H1 (cell line): ENCODE results near the gene SPG11. TPM values are rescaled to one million over a fixed set of nuclear protein-coding genes. Genes with fewer than 3 reads are reported as not detected.

Experiments used
- CTCF ChIA-PET: fragments of 300-600 bp; sonication (Branson Sonifier 250); formaldehyde crosslinking; loops from one replicate; lab custom pipeline; 2021; ENCODE audit not compliant: partially characterized antibody; lab: Charles Lee
- POLR2A ChIA-PET: fragments of 300-600 bp; sonication (Branson Sonifier 250); formaldehyde crosslinking; loops from one replicate; lab custom pipeline; 2021; ENCODE audit warnings: inconsistent platforms; ENCODE audit not compliant: partially characterized antibody; lab: Charles Lee
- DNase-seq, 2 experiments: peaks; one replicate each; pipeline versions ENCODE4 v3.0.0 to v3.0.0-alpha.2; 2010 to 2022; ENCODE audit warnings: low spot score in 2 of 2, low read depth in 1 of 2, mixed read lengths in 1 of 2
- FAIRE-seq: peaks from 2 replicates; lab custom pipeline; 2011; peaks lifted over from hg19 to GRCh38; lab: Jason Lieb, UNC
- H2AFZ ChIP-seq: 2 replicates; pipeline ENCODE4 v1.8.1; 2012; ENCODE audit warnings: low read length, inconsistent platforms
- H2AK5ac ChIP-seq: 2 replicates; pipeline ENCODE4 v1.6.1; 2013; ENCODE audit warnings: low read depth, low read length
- H2BK120ac ChIP-seq: replicated peaks from 2 replicates; pipeline ENCODE3; 2013; ENCODE audit warnings: low read depth, low read length, inconsistent platforms
- H2BK12ac ChIP-seq: 2 replicates; pipeline ENCODE4 v1.6.1; 2013; ENCODE audit warnings: low read depth, low read length
- H2BK15ac ChIP-seq: 2 replicates; pipeline ENCODE4 v1.6.1; 2013; ENCODE audit warnings: low read length
- H2BK20ac ChIP-seq: 2 replicates; pipeline ENCODE4 v1.6.1; 2013; ENCODE audit warnings: low read length
- H2BK5ac ChIP-seq: 2 replicates; pipeline ENCODE4 v1.6.1; 2013; ENCODE audit warnings: low read depth, low read length
- H3K14ac ChIP-seq: 2 replicates; pipeline ENCODE4 v1.6.1; 2013; ENCODE audit warnings: inconsistent platforms; ENCODE audit not compliant: insufficient read length
- H3K18ac ChIP-seq: 2 replicates; pipeline ENCODE4 v1.6.1; 2013; ENCODE audit warnings: low read length; ENCODE audit errors: extremely low read depth
- H3K23ac ChIP-seq: 2 replicates; pipeline ENCODE4 v1.6.1; 2013; ENCODE audit warnings: inconsistent platforms; ENCODE audit not compliant: insufficient read length
- H3K23me2 ChIP-seq: 2 replicates; pipeline ENCODE4 v1.6.1; 2013; ENCODE audit warnings: low read depth, low read length
- H3K27ac ChIP-seq: 2 replicates; pipeline ENCODE4 v1.6.1; 2011; ENCODE audit warnings: low read depth, low read length, inconsistent platforms
- H3K27me3 ChIP-seq, 4 experiments: replicated peaks in 1 of 4; 1 replicate in 1 of 4; 2 replicates in 3 of 4; pipeline versions ENCODE4 v1.6.1 to v1.8.1; 2011 to 2013; ENCODE audit warnings: low read length in 3 of 4, mild to moderate bottlenecking in 3 of 4, inconsistent platforms in 2 of 4, mixed read lengths in 2 of 4, moderate library complexity in 1 of 4; ENCODE audit not compliant: control insufficient read depth in 3 of 4, insufficient read depth in 3 of 4; ENCODE audit errors: extremely low read depth in 1 of 4
- H3K36me3 ChIP-seq, 4 experiments: 2 replicates each; pipeline versions ENCODE4 v1.6.1 to v1.8.1; 2011 to 2013; ENCODE audit warnings: mild to moderate bottlenecking in 4 of 4, low read length in 3 of 4, moderate library complexity in 2 of 4, control low read depth in 1 of 4, inconsistent platforms in 1 of 4; ENCODE audit not compliant: insufficient read depth in 4 of 4, control insufficient read depth in 2 of 4
- H3K4ac ChIP-seq: replicated peaks from 2 replicates; pipeline ENCODE3; 2013; ENCODE audit warnings: low read length, low read depth, mixed read lengths, inconsistent platforms; ENCODE audit not compliant: insufficient read length
- H3K4me1 ChIP-seq, 4 experiments: replicated peaks in 1 of 4; 1 replicate in 1 of 4; 2 replicates in 3 of 4; pipeline versions ENCODE4 v1.6.1 to v1.8.1; 2011 to 2013; ENCODE audit warnings: low read length in 3 of 4, inconsistent platforms in 2 of 4, mixed read lengths in 1 of 4; ENCODE audit not compliant: insufficient read depth in 4 of 4, control insufficient read depth in 3 of 4
- H3K4me2 ChIP-seq, 2 experiments: 2 replicates each; pipeline versions ENCODE4 v1.6.1 to v1.8.1; 2011 to 2013; ENCODE audit warnings: low read depth in 2 of 2, low read length in 2 of 2, control low read depth in 1 of 2, inconsistent platforms in 1 of 2, mild to moderate bottlenecking in 1 of 2; ENCODE audit not compliant: insufficient read depth in 1 of 2
- H3K4me3 ChIP-seq, 4 experiments: fragments of 200-600, 300-600 bp in 1 of 4; sonication (generic), shearing (Covaris generic), sonication (Bioruptor Twin) in 1 of 4; 2 replicates each; pipeline versions ENCODE4 v1.5.1 to v1.8.1; 2011 to 2016; ENCODE audit warnings: low read length in 4 of 4, low read depth in 3 of 4, control low read depth in 2 of 4, inconsistent platforms in 2 of 4, mild to moderate bottlenecking in 2 of 4, mixed read lengths in 1 of 4, moderate library complexity in 1 of 4; ENCODE audit not compliant: insufficient read depth in 2 of 4; ENCODE audit errors: extremely low read depth in 1 of 4
- H3K56ac ChIP-seq: replicated peaks from 2 replicates; pipeline ENCODE3; 2013; ENCODE audit warnings: low read depth, mild to moderate bottlenecking, mixed read lengths, low read length, inconsistent platforms; ENCODE audit not compliant: insufficient read length
- H3K79me1 ChIP-seq: 2 replicates; pipeline ENCODE4 v1.6.1; 2013; ENCODE audit warnings: low read depth, low read length, control low read depth
- H3K79me2 ChIP-seq, 2 experiments: 2 replicates each; pipeline versions ENCODE4 v1.6.1 to v1.8.1; 2012 to 2013; ENCODE audit warnings: low read length in 2 of 2, mild to moderate bottlenecking in 2 of 2, inconsistent platforms in 1 of 2; ENCODE audit not compliant: insufficient read depth in 2 of 2, control insufficient read depth in 1 of 2
- H3K9ac ChIP-seq, 4 experiments: replicated peaks in 1 of 4; 1 replicate in 1 of 4; 2 replicates in 3 of 4; pipeline versions ENCODE4 v1.6.1 to v1.8.1; 2011 to 2013; ENCODE audit warnings: low read depth in 3 of 4, low read length in 3 of 4, control low read depth in 2 of 4, mild to moderate bottlenecking in 2 of 4, moderate library complexity in 2 of 4, inconsistent platforms in 1 of 4; ENCODE audit errors: extremely low read depth in 1 of 4
- H3K9me3 ChIP-seq, 2 experiments: 2 replicates each; pipeline versions ENCODE4 v1.6.1 to v1.8.1; 2012 to 2013; ENCODE audit warnings: mild to moderate bottlenecking in 2 of 2, moderate library complexity in 2 of 2, control low read depth in 1 of 2, inconsistent platforms in 1 of 2, low read depth in 1 of 2, low read length in 1 of 2, mixed read lengths in 1 of 2; ENCODE audit not compliant: insufficient read depth in 2 of 2
- H4K20me1 ChIP-seq, 2 experiments: replicated peaks in 1 of 2; 2 replicates each; pipeline versions ENCODE3 to v1.8.1; 2011 to 2013; ENCODE audit warnings: inconsistent platforms in 2 of 2, low read length in 2 of 2, mild to moderate bottlenecking in 1 of 2; ENCODE audit not compliant: insufficient read depth in 2 of 2, control insufficient read depth in 1 of 2
- H4K5ac ChIP-seq: 2 replicates; pipeline ENCODE4 v1.6.1; 2013; ENCODE audit warnings: low read length, low read depth, mixed read lengths, inconsistent platforms; ENCODE audit not compliant: insufficient read length
- H4K8ac ChIP-seq: 2 replicates; pipeline ENCODE4 v1.8.0; 2013; ENCODE audit warnings: mild to moderate bottlenecking, moderate library complexity, low read length, inconsistent platforms; ENCODE audit not compliant: insufficient read depth; ENCODE audit errors: extremely low read depth
- H4K91ac ChIP-seq: replicated peaks from 2 replicates; pipeline ENCODE3; 2013; ENCODE audit warnings: low read length, mixed read lengths, inconsistent platforms; ENCODE audit not compliant: insufficient read length
- ASH2L ChIP-seq: fragments of 200-600, 300-600 bp; sonication (generic); IDR thresholded peaks from one replicate; pipeline ENCODE4 v1.7.1; 2017; ENCODE audit warnings: low read length
- BACH1 ChIP-seq: IDR thresholded peaks from 2 replicates; pipeline ENCODE4 v1.6.1; 2012; ENCODE audit warnings: low read length, improper control_type of control experiment
- EGR1 ChIP-seq: IDR thresholded peaks from 2 replicates; pipeline ENCODE4 v1.6.1; 2011; ENCODE audit warnings: low read depth, low read length, borderline replicate concordance
- NANOG ChIP-seq: IDR thresholded peaks from 2 replicates; pipeline ENCODE4 v1.6.1; 2011; ENCODE audit warnings: low read length, low read depth, mild to moderate bottlenecking, inconsistent platforms; ENCODE audit not compliant: insufficient read depth, poor library complexity, severe bottlenecking
- RFX5 ChIP-seq: IDR thresholded peaks from 2 replicates; pipeline ENCODE4 v1.6.1; 2011; ENCODE audit warnings: low read depth, low read length, improper control_type of control experiment, borderline replicate concordance
- SIX5 ChIP-seq: IDR thresholded peaks from 2 replicates; pipeline ENCODE4 v1.6.1; 2011; ENCODE audit warnings: mild to moderate bottlenecking, low read depth, low read length
- TAF7 ChIP-seq: optimal IDR thresholded peaks from 2 replicates; pipeline ENCODE3; 2011; ENCODE audit warnings: low read depth, mild to moderate bottlenecking, inconsistent platforms, low read length, moderate library complexity, borderline replicate concordance
- TBP ChIP-seq: IDR thresholded peaks from 2 replicates; pipeline ENCODE4 v1.6.1; 2011; ENCODE audit warnings: low read depth, low read length, improper control_type of control experiment
- YY1 ChIP-seq: IDR thresholded peaks from 2 replicates; pipeline ENCODE4 v1.6.1; 2011; ENCODE audit warnings: low read depth, mild to moderate bottlenecking, low read length
- ZNF274 ChIP-seq: IDR thresholded peaks from 2 replicates; pipeline ENCODE4 v1.7.0; 2012; ENCODE audit warnings: low read length, borderline replicate concordance; ENCODE audit errors: extremely low read depth
- WGBS, 2 experiments: shearing (Covaris generic) in 1 of 2; methylation state at CpG; one replicate each; pipeline versions ENCODE4 v1.1.6 to v1.1.7; 2013 to 2015; ENCODE audit warnings: low lambda C conversion rate in 2 of 2, mixed read lengths in 2 of 2, inconsistent platforms in 1 of 2, low coverage in 1 of 2, missing lambda C conversion rate in 1 of 2; ENCODE audit not compliant: insufficient replicate concordance in 2 of 2, insufficient coverage in 1 of 2, insufficient read length in 1 of 2; ENCODE audit errors: extremely low coverage in 1 of 2, missing lambda C conversion rate in 1 of 2; 5-methylcytosine and 5-hydroxymethylcytosine counted together
- polyA plus RNA-seq, 7 experiments: library from polyadenylated mRNA; depleted of rRNA in 3 of 7; stranded (reverse) in 5 of 7; unstranded in 2 of 7; fragments of >200 nt in 5 of 7; fragments of 200-250 nt in 2 of 7; gene quantifications; 1 replicate in 5 of 7; 2 replicates in 1 of 7; 4 replicates in 1 of 7; pipeline versions ENCODE4 v1.2.1 to v1.2.3, GENCODE V29; 2011 to 2013; ENCODE audit warnings: missing spikeins in 2 of 7, mixed read lengths in 2 of 7
- total RNA-seq: library from RNA; stranded (reverse); fragmentation: NEBNext Ultra II Directional; extraction: Animal tissue kit (Norgen Biotek cat#: 25700); gene quantifications from 2 replicates; pipeline ENCODE4 v1.2.1, GENCODE V29; 2021
- TF ChIP-seq, protein P1 (sequence below): IDR thresholded peaks from 2 replicates; pipeline ENCODE4 v1.6.1; 2012; ENCODE audit warnings: low read length, inconsistent platforms
- TF ChIP-seq, protein P2 (sequence below): IDR thresholded peaks from 2 replicates; pipeline ENCODE4 v1.6.1; 2011; ENCODE audit warnings: low read depth, mild to moderate bottlenecking, low read length; ENCODE audit not compliant: insufficient read depth

The SPG11 gene
- total and polyA plus RNA-seq, 2 of the 8 experiments (the other 6 are each of a cell fraction or from before 2014, with no cell fraction given) = 37.1 to 38.6 TPM

DNA sequence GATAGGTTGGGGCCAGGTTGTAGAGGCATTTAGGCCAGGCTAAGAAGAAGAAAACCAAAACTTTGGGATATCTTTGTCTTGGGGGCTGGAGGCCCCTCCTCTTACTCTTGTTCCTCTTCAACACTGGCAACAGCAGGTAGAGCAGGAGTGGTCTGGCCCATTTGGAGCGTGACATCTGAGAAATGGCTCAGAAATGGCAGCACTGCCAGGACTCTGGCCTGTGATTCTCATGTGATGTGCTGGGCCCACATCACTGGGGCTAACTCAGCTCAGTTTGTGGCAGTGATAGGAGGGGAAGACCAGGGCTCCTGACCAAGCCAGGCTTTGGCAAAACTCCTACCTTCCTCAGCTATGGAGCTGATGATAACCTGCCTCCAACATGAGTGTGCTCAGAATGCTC is 29.2 kb upstream of the SPG11 start:
- Histone ChIP-seq H4K20me1 (no peaks in the 10 kb centered on the region), H4K5ac (no peak overlapping the region), H3K23me2 (no peaks in the 10 kb centered on the region), H2AFZ (no peak overlapping the region), H3K4ac (no peak overlapping the region), H3K36me3 (no peaks in the 10 kb centered on the region), H2BK20ac (no peak overlapping the region), H3K56ac (no peak overlapping the region), H3K79me2 (no peaks in the 10 kb centered on the region), H2BK120ac (no peak overlapping the region), H3K9ac (no peak overlapping the region), H2AK5ac (no peak overlapping the region), H3K23ac (no peak overlapping the region), H3K14ac (no peak overlapping the region), H3K9me3 (no peaks in the 10 kb centered on the region; a peak in 1 of 4 replicates), H3K4me3 (no peak overlapping the region), H3K27ac (no peak overlapping the region), H2BK15ac (no peak overlapping the region), H3K4me2 (no peak overlapping the region), H3K27me3 (no peaks in the 10 kb centered on the region), H2BK5ac (no peak overlapping the region), H4K91ac (no peak overlapping the region), H3K18ac (no peak overlapping the region), H2BK12ac (no peak overlapping the region), H3K4me1 (no peaks in the 10 kb centered on the region), H4K8ac (no peak overlapping the region), H3K79me1 (no peaks in the 10 kb centered on the region)
- DNase-seq = no peak
- FAIRE-seq = no peak
- ChIA-PET POLR2A (interaction anchor here (1.5 kb wide), 2 partner anchors 19 to 29 kb away, joined by 4 to 6 read pairs; partner anchors contain the start of genes B2M, PATL2 and SPG11), CTCF (interaction anchor here (0.5 to 1.5 kb wide), 3 partner anchors 18 to 46 kb away, joined by 4 to 5 read pairs (median 4); partner anchors contain the start of genes PATL2 and SPG11)
- WGBS, 2 experiments = 93% methylated on average over 1 of the region's 1 CpG; no CpG with 5 or more reads in 1 of the 2 experiments
- TF ChIP-seq, protein P1, sequence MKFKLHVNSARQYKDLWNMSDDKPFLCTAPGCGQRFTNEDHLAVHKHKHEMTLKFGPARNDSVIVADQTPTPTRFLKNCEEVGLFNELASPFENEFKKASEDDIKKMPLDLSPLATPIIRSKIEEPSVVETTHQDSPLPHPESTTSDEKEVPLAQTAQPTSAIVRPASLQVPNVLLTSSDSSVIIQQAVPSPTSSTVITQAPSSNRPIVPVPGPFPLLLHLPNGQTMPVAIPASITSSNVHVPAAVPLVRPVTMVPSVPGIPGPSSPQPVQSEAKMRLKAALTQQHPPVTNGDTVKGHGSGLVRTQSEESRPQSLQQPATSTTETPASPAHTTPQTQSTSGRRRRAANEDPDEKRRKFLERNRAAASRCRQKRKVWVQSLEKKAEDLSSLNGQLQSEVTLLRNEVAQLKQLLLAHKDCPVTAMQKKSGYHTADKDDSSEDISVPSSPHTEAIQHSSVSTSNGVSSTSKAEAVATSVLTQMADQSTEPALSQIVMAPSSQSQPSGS = no peak
- TF ChIP-seq ZNF274 (no peak), YY1 (no peak), BACH1 (no peak), TBP (no peak), ASH2L (no peak), RFX5 (no peak), NANOG (no peak), EGR1 (no peak), SIX5 (no peak), TAF7 (no peak)
- TF ChIP-seq, protein P2, sequence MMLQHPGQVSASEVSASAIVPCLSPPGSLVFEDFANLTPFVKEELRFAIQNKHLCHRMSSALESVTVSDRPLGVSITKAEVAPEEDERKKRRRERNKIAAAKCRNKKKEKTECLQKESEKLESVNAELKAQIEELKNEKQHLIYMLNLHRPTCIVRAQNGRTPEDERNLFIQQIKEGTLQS = no peak
